Stimulated activated CD4-positive, alpha-beta T cell treated with anti-CD3 and anti-CD28 coated beads, TNF-alpha, amount 100 ng/mL, for 1 hour (primary cell): ENCODE measurements around the gene RNU1-4.
"Not testable (repeated sequence)": the region's sequence is repeated elsewhere in the genome, so short reads cannot be mapped to it uniquely, and the experiment has no call there.

ENCODE experiments used
- DNase-seq, 3 donors: peaks; one replicate each; pipeline ENCODE4 v3.0.0-alpha.2; 2020; ENCODE audit warnings: low read depth in 3 of 3, low spot score in 1 of 3

The RNU1-4 gene

DNA sequence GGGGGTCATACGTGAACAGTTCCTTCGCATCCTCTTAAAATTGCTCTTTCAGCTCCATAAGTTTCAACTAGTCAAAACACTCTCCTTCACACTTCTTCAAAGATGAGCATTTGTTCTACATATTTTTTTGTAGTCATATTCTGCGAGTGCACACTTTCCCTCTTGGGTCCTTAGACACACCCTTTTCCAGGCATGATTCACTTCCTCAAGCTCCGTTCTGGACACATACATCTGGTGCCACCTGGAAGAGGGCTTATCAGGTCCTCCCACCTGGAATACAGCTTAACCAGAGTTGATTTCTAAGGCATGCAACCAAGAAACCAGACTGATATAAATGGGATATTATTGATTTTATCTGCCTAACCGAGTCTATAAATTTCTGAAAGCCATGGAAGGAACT, 47.4 kb downstream of the RNU1-4 start:
- not testable (repeated sequence) for DNase-seq
